ENCODE data around the gene ALX4. TPM values are rescaled to one million over a fixed set of nuclear protein-coding genes. Genes with fewer than 3 reads are reported as not detected.

The ALX4 gene
- total and polyA plus RNA-seq, 2 donors (not counting 3 experiments of a cell fraction or from before 2014, with no cell fraction given), result not detected

DNA sequence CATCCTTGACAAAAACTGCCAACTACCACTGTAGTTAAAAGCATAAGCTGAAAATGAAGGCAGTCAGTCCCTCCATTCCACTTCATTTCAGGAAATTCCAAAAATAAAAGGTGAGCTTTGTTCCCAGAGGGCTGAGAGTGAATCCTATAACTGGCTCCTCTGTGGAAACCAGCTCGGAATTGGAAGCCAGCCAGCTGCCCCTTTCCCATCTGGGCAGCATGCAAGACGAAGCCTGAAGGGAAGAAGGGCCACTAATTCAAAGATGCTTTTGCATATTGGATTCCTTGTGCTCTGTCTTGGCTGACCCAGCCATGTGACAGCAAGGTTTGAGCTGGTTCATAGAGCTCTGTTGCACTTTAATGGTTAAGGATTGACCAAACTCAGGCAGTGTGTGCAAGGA, 83.4 kb downstream of the ALX4 start:
- H3K4me2 ChIP-seq (ENCODE audit: insufficient read depth, low read length), result no peak overlapping the region
- no peak overlapping the region for H3K4me3 ChIP-seq (replicated peaks in 1 of 3; ENCODE audit: insufficient read depth in 1 of 3, low read depth in 1 of 3, low read length in 3 of 3)
- H3K9ac ChIP-seq (replicated peaks; ENCODE audit: extremely low read depth, insufficient read depth, low read length), result no peak overlapping the region
- H3K4me1 ChIP-seq (ENCODE audit: control insufficient read depth, extremely low read depth, insufficient read depth, low read length), result no peaks in the 10 kb centered on the region
- H4K20me1 ChIP-seq (replicated peaks; ENCODE audit: control insufficient read depth, extremely low read depth, insufficient read depth, low read length), result no peaks in the 10 kb centered on the region
- H3K27ac ChIP-seq (ENCODE audit: insufficient read depth, low read depth, low read length), result no peak overlapping the region
- dilution Hi-C loops (cut with MboI; ENCODE audit: extremely low pct_ligation_motif_present, low sequenced_read_pairs) (no loop called here), intact Hi-C loops (cut with micrococcal nuclease) (no loop called here)
- no peak for TF ChIP-seq MYC (IDR thresholded peaks at IDR 0.05; ENCODE audit: low read depth, low read length)
- no peak for TF ChIP-seq GATA2 (IDR thresholded peaks at IDR 0.05; ENCODE audit: insufficient read depth, insufficient read length, low read depth, low read length)
- TF ChIP-seq EZH2 (IDR thresholded peaks at IDR 0.05; ENCODE audit: borderline replicate concordance, low read depth, low read length, severe bottlenecking), result no peak
- TF ChIP-seq, protein P1, sequence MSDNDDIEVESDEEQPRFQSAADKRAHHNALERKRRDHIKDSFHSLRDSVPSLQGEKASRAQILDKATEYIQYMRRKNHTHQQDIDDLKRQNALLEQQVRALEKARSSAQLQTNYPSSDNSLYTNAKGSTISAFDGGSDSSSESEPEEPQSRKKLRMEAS (IDR thresholded peaks at IDR 0.05; ENCODE audit: insufficient read depth, insufficient read length), result no peak
- no peak for TF ChIP-seq JUN (IDR thresholded peaks at IDR 0.05; ENCODE audit: borderline replicate concordance, insufficient read depth, insufficient read length, low read depth)
- no peak for TF ChIP-seq FOS (IDR thresholded peaks at IDR 0.05; ENCODE audit: borderline replicate concordance, insufficient read depth, low read length)
- no peak for TF ChIP-seq POLR2AphosphoS5 (IDR thresholded peaks at IDR 0.05; ENCODE audit: insufficient read depth, low read depth, low read length)
- BruUV-seq (replicated peaks), result no TSS peak
- no peaks in the 10 kb centered on the region for H3K79me2 ChIP-seq (ENCODE audit: control insufficient read depth, insufficient read depth, low read length)
- FAIRE-seq, result no peak
- H3K9me3 ChIP-seq (replicated peaks; ENCODE audit: control insufficient read depth, insufficient read depth, low read length), result no peaks in the 10 kb centered on the region
- no peak overlapping the region for H2AFZ ChIP-seq (ENCODE audit: low read depth, low read length)
- H3K27me3 ChIP-seq (ENCODE audit: control insufficient read depth in 2 of 2, insufficient read depth in 2 of 2, low read length in 2 of 2), result no peaks in the 10 kb centered on the region
- POLR2A ChIA-PET, result no interaction called here
- no peaks in the 10 kb centered on the region for H3K36me3 ChIP-seq (ENCODE audit: control insufficient read depth in 2 of 2, extremely low read depth in 1 of 2, insufficient read depth in 2 of 2, low read length in 2 of 2)
- DNase-seq (ENCODE audit: low read depth, low spot score), result no peak
- CTCF ChIA-PET, result interaction anchor here (1.5 kb wide), 1 partner anchor 16 kb away, joined by 4 read pairs; no protein-coding TSS in a partner anchor
- no peaks in the 10 kb centered on the region for H3K9me1 ChIP-seq (replicated peaks; ENCODE audit: control insufficient read depth, extremely low read depth, insufficient read depth, low read length)

DNA sequence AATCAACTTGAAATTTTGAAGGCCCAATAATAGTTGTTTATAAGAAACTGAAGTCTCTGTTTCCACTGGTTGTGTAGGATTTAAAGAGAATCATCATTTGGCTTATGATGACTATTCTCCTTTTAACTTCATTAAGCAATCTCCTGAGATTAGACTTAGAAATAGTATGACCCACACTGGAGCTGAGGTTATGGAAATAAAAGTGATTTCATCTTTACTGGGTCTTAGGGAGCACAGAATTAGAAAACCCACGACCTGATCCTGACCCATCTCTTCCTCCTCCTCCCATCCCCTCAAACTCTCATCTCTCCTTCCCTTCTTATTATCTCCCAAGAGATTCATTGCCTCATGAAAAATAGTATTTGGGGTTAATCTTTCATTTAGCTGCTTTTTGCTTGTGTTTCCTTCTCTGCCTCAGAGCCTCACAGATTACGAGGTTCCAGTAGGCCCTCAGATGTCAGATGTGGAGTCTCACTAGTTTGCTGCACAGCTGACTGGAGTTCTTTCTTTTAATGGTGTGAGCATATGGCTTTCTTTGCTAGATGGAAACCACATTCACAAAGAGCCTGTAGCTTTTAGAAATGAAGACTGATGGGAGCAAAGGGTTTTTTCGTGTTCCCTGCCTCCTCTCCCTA, 85.0 kb downstream of the ALX4 start:
- TF ChIP-seq GATA2 (IDR thresholded peaks at IDR 0.05; ENCODE audit: insufficient read depth, insufficient read length, low read depth, low read length), result no peak
- no peak for TF ChIP-seq EZH2 (IDR thresholded peaks at IDR 0.05; ENCODE audit: borderline replicate concordance, low read depth, low read length, severe bottlenecking)
- TF ChIP-seq FOS (IDR thresholded peaks at IDR 0.05; ENCODE audit: borderline replicate concordance, insufficient read depth, low read length), result no peak
- TF ChIP-seq, protein P1 (IDR thresholded peaks at IDR 0.05; ENCODE audit: insufficient read depth, insufficient read length), result no peak
- TF ChIP-seq JUN (IDR thresholded peaks at IDR 0.05; ENCODE audit: borderline replicate concordance, insufficient read depth, insufficient read length, low read depth), result no peak
- TF ChIP-seq MYC (IDR thresholded peaks at IDR 0.05; ENCODE audit: low read depth, low read length), result no peak
- no peak for TF ChIP-seq POLR2A (IDR thresholded peaks at IDR 0.05; ENCODE audit: low read depth, low read length)
- TF ChIP-seq POLR2AphosphoS5 (IDR thresholded peaks at IDR 0.05; ENCODE audit: insufficient read depth, low read depth, low read length), result no peak
- TF ChIP-seq, protein P2, sequence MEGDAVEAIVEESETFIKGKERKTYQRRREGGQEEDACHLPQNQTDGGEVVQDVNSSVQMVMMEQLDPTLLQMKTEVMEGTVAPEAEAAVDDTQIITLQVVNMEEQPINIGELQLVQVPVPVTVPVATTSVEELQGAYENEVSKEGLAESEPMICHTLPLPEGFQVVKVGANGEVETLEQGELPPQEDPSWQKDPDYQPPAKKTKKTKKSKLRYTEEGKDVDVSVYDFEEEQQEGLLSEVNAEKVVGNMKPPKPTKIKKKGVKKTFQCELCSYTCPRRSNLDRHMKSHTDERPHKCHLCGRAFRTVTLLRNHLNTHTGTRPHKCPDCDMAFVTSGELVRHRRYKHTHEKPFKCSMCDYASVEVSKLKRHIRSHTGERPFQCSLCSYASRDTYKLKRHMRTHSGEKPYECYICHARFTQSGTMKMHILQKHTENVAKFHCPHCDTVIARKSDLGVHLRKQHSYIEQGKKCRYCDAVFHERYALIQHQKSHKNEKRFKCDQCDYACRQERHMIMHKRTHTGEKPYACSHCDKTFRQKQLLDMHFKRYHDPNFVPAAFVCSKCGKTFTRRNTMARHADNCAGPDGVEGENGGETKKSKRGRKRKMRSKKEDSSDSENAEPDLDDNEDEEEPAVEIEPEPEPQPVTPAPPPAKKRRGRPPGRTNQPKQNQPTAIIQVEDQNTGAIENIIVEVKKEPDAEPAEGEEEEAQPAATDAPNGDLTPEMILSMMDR (IDR thresholded peaks at IDR 0.05; ENCODE audit: extremely low read depth in 1 of 2, insufficient read depth in 1 of 2, low read depth in 1 of 2, low read length in 2 of 2), result no peak
- Histone ChIP-seq H4K20me1 (replicated peaks; ENCODE audit: control insufficient read depth, extremely low read depth, insufficient read depth, low read length) (no peaks in the 10 kb centered on the region), H3K27me3 (ENCODE audit: control insufficient read depth in 2 of 2, insufficient read depth in 2 of 2, low read length in 2 of 2) (no peaks in the 10 kb centered on the region), H3K4me1 (ENCODE audit: control insufficient read depth, extremely low read depth, insufficient read depth, low read length) (no peaks in the 10 kb centered on the region), H2AFZ (ENCODE audit: low read depth, low read length) (no peak overlapping the region), H3K4me3 (replicated peaks in 1 of 3; ENCODE audit: insufficient read depth in 1 of 3, low read depth in 1 of 3, low read length in 3 of 3) (no peak overlapping the region), H3K27ac (ENCODE audit: insufficient read depth, low read depth, low read length) (no peak overlapping the region), H3K9me3 (replicated peaks; ENCODE audit: control insufficient read depth, insufficient read depth, low read length) (no peaks in the 10 kb centered on the region), H3K79me2 (ENCODE audit: control insufficient read depth, insufficient read depth, low read length) (no peaks in the 10 kb centered on the region), H3K9ac (replicated peaks; ENCODE audit: extremely low read depth, insufficient read depth, low read length) (no peak overlapping the region), H3K4me2 (ENCODE audit: insufficient read depth, low read length) (no peak overlapping the region), H3K9me1 (replicated peaks; ENCODE audit: control insufficient read depth, extremely low read depth, insufficient read depth, low read length) (no peaks in the 10 kb centered on the region), H3K36me3 (ENCODE audit: control insufficient read depth in 2 of 2, extremely low read depth in 1 of 2, insufficient read depth in 2 of 2, low read length in 2 of 2) (no peaks in the 10 kb centered on the region)
- FAIRE-seq, result no peak
- dilution Hi-C loops (cut with MboI; ENCODE audit: extremely low pct_ligation_motif_present, low sequenced_read_pairs), result no loop called here
- BruUV-seq (replicated peaks), result no TSS peak
- ChIA-PET POLR2A (no interaction called here), CTCF (interaction anchor here (1.5 to 1.6 kb wide), 2 partner anchors 17 kb away, joined by 4 to 5 read pairs; no protein-coding TSS in a partner anchor)
- DNase-seq (ENCODE audit: low read depth, low spot score), result no peak
- intact Hi-C loops (cut with micrococcal nuclease), result no loop called here

Data from endothelial cell of umbilical vein (primary cell).